Measurements from ENCODE around the gene ZNF697.

DNA sequence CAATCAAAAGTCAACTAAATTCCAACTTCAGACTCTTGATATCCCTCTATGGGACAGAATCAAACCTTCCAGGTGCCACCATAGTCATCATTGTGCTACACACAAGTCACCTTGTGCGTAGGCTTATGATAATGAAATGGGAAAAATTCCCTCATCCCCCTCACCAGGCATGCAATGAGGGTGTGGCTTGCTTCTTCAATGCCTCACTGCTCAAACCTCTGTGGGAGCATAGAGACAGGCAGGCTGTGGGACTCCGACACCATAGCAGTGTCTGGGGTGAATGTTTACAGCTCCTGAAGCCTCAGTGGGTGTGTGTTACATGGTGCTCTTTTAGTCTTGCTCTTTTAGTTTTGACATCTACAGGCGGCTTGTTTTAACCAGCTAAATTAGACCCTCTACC is 42.4 kb downstream of the ZNF697 start:
- TF ChIP-seq POLR2AphosphoS5 (IDR thresholded peaks at IDR 0.05) (no peak), EP300 (IDR thresholded peaks at IDR 0.05; ENCODE audit: low read depth) (no peak)
- TF ChIP-seq, protein P1, sequence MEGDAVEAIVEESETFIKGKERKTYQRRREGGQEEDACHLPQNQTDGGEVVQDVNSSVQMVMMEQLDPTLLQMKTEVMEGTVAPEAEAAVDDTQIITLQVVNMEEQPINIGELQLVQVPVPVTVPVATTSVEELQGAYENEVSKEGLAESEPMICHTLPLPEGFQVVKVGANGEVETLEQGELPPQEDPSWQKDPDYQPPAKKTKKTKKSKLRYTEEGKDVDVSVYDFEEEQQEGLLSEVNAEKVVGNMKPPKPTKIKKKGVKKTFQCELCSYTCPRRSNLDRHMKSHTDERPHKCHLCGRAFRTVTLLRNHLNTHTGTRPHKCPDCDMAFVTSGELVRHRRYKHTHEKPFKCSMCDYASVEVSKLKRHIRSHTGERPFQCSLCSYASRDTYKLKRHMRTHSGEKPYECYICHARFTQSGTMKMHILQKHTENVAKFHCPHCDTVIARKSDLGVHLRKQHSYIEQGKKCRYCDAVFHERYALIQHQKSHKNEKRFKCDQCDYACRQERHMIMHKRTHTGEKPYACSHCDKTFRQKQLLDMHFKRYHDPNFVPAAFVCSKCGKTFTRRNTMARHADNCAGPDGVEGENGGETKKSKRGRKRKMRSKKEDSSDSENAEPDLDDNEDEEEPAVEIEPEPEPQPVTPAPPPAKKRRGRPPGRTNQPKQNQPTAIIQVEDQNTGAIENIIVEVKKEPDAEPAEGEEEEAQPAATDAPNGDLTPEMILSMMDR (IDR thresholded peaks at IDR 0.05) = no peak

Data from transverse colon (tissue), 4 donors.